GM12878 (cell line): ENCODE data around the gene AHR. TPM values are rescaled to one million over a fixed set of nuclear protein-coding genes. Genes with fewer than 3 reads are reported as not detected.
A peak's percentile ranks its signal among the peaks of the same experiment; 100 is the strongest.

Experiments used
- ATAC-seq: fragments of 200-7000 bp; cut with Tn5 transposase; 3 replicates; pipeline ENCODE4 v1.9.1; 2020; ENCODE audit warnings: mild to moderate bottlenecking, moderate library complexity
- BruUV-seq: library from RNA; stranded (reverse); fragments of 400-500 nt; replicated peaks from 2 replicates; lab custom pipeline; 2021; lab: Mats Ljungman, UMichigan
- CTCF ChIA-PET: fragments of 300-600 bp; sonication (Branson Sonifier 250); formaldehyde crosslinking; extraction: SDS; loops from one replicate; lab custom pipeline; 2021; ENCODE audit warnings: inconsistent platforms; lab: Yijun Ruan, JAX
- POLR2A ChIA-PET: fragments of 350-600 bp; formaldehyde crosslinking; extraction: SDS; loops from one replicate; lab custom pipeline; 2021; ENCODE audit warnings: inconsistent platforms; lab: Charles Lee
- RAD21 ChIA-PET: fragments of 300-600 bp; sonication (Branson Sonifier 250); formaldehyde crosslinking; loops from one replicate; lab custom pipeline; 2023; ENCODE audit warnings: antibody characterized with exemption; ENCODE audit not compliant: unreplicated experiment; lab: Charles Lee
- SMC1A ChIA-PET: fragments of 300-600 bp; sonication (Branson Sonifier 250); formaldehyde crosslinking; loops from one replicate; lab custom pipeline; 2023; ENCODE audit not compliant: unreplicated experiment, uncharacterized antibody; lab: Charles Lee
- DNase-seq: peaks from one replicate; pipeline ENCODE4 v3.0.0-alpha.2; 2011; ENCODE audit warnings: low read depth, low spot score
- FAIRE-seq: peaks from 3 replicates; lab custom pipeline; 2011; peaks lifted over from hg19 to GRCh38; lab: Jason Lieb, UNC
- H2AFZ ChIP-seq: 2 replicates; pipeline ENCODE4 v1.6.0; 2011; ENCODE audit warnings: low read depth, low read length, control low read depth; ENCODE audit not compliant: control insufficient read depth
- H3K27ac ChIP-seq: 2 replicates; pipeline ENCODE4 v1.5.1; 2011; ENCODE audit warnings: control low read depth; ENCODE audit not compliant: control insufficient read depth, insufficient read depth
- H3K27me3 ChIP-seq, 2 experiments: replicated peaks in 1 of 2; 2 replicates each; pipeline versions ENCODE4 v1.6.0 to v1.6.1; 2011; ENCODE audit warnings: low read length in 1 of 2; ENCODE audit not compliant: control insufficient read depth in 2 of 2, insufficient read depth in 2 of 2
- H3K36me3 ChIP-seq, 2 experiments: 2 replicates each; pipeline ENCODE4 v1.5.1; 2011; ENCODE audit warnings: low read length in 1 of 2; ENCODE audit not compliant: control insufficient read depth in 2 of 2, insufficient read depth in 2 of 2
- H3K4me1 ChIP-seq: 2 replicates; pipeline ENCODE4 v1.6.1; 2011; ENCODE audit warnings: mild to moderate bottlenecking, low read length, moderate library complexity, mixed read lengths; ENCODE audit not compliant: control insufficient read depth, insufficient read depth
- H3K4me2 ChIP-seq: 2 replicates; pipeline ENCODE4 v1.6.0; 2011; ENCODE audit warnings: control low read depth; ENCODE audit not compliant: control insufficient read depth, insufficient read depth
- H3K4me3 ChIP-seq: fragments of 200-600 bp; sonication (generic); 2 replicates; pipeline ENCODE4 v1.5.1; 2016
- H3K79me2 ChIP-seq: 2 replicates; pipeline ENCODE4 v1.6.0; 2011; ENCODE audit warnings: low read length; ENCODE audit not compliant: control insufficient read depth, insufficient read depth
- H3K9ac ChIP-seq: 2 replicates; pipeline ENCODE4 v1.8.0; 2011; ENCODE audit warnings: low read length, control low read depth, mixed read lengths; ENCODE audit not compliant: control insufficient read depth, insufficient read depth
- H3K9me3 ChIP-seq: replicated peaks from 3 replicates; pipeline ENCODE4 v1.5.1; 2011; ENCODE audit warnings: mild to moderate bottlenecking, low read length; ENCODE audit not compliant: control insufficient read depth, insufficient read depth
- H4K20me1 ChIP-seq: 2 replicates; pipeline ENCODE4 v1.6.0; 2011; ENCODE audit not compliant: control insufficient read depth, insufficient read depth
- BACH1 ChIP-seq: fragments of 450-650 bp; IDR thresholded peaks from 2 replicates; pipeline ENCODE4 v1.6.1; 2017; ENCODE audit warnings: mild to moderate bottlenecking, borderline replicate concordance
- CBFB ChIP-seq: IDR thresholded peaks from 2 replicates; pipeline ENCODE4 v1.6.1; 2016; ENCODE audit warnings: antibody characterized with exemption, low read depth
- ELK1 ChIP-seq: IDR thresholded peaks from 2 replicates; pipeline ENCODE4 v1.6.1; 2012; ENCODE audit warnings: low read depth, low read length, improper control_type of control experiment
- HDAC2 ChIP-seq: fragments of 200-600 bp; sonication (generic); IDR thresholded peaks from 2 replicates; pipeline ENCODE4 v1.6.1; 2017
- MEF2A ChIP-seq: IDR thresholded peaks from 2 replicates; pipeline ENCODE4 v1.6.1; 2011; ENCODE audit warnings: low read depth, mild to moderate bottlenecking, low read length, moderate library complexity; ENCODE audit not compliant: insufficient read depth
- NBN ChIP-seq: fragments of 450-650 bp; IDR thresholded peaks from 2 replicates; pipeline ENCODE4 v1.6.1; 2016
- RAD51 ChIP-seq: fragments of 450-650 bp; IDR thresholded peaks from 2 replicates; pipeline ENCODE4 v1.6.1; 2016; ENCODE audit warnings: moderate library complexity, mild to moderate bottlenecking, inconsistent platforms
- SMC3 ChIP-seq: IDR thresholded peaks from 2 replicates; pipeline ENCODE4 v1.6.1; 2011; ENCODE audit warnings: low read length, improper control_type of control experiment, borderline replicate concordance
- SPI1 ChIP-seq: IDR thresholded peaks from 2 replicates; pipeline ENCODE4 v1.6.1; 2011; ENCODE audit warnings: low read depth, mild to moderate bottlenecking, low read length, moderate library complexity, borderline replicate concordance; ENCODE audit not compliant: insufficient read depth
- YBX1 ChIP-seq: fragments of 450-650 bp; IDR thresholded peaks from 2 replicates; pipeline ENCODE4 v1.6.1; 2016; ENCODE audit warnings: antibody characterized with exemption
- ZBTB40 ChIP-seq: fragments of 450-650 bp; IDR thresholded peaks from 2 replicates; pipeline ENCODE4 v1.6.1; 2016; ENCODE audit warnings: mild to moderate bottlenecking, moderate library complexity, borderline replicate concordance
- WGBS: methylation state at CpG from one replicate; pipeline ENCODE4 v1.1.6; 2016; ENCODE audit warnings: low lambda C conversion rate; ENCODE audit not compliant: insufficient replicate concordance, insufficient coverage; ENCODE audit errors: missing lambda C conversion rate; 5-methylcytosine and 5-hydroxymethylcytosine counted together
- in situ Hi-C: fragments of 300-500 bp; cut with MboI; formaldehyde crosslinking; loops from 9 replicates; pipeline ENCODE4 v1.14.3; 2018; ENCODE audit warnings: mixed read lengths
- intact Hi-C: fragments of 100-400 bp; cut with micrococcal nuclease; formaldehyde crosslinking; loops from one replicate; pipeline ENCODE4 v1.14.2; 2022; ENCODE audit not compliant: unreplicated experiment
- polyA plus RNA-seq, 11 experiments: library from polyadenylated mRNA; depleted of rRNA in 4 of 11; unstranded in 6 of 11; stranded (reverse) in 5 of 11; fragments of >200 nt; fragmentation: Nextera tagmentation in 4 of 11; fragmentation: Illumina TruSeq in 1 of 11; extraction: Ambion mirVana in 4 of 11; extraction: Trizol in 1 of 11; gene quantifications; 1 replicate in 1 of 11; 2 replicates in 10 of 11; pipeline versions ENCODE4 v1.2.1 to v1.2.3, GENCODE V29; 2011 to 2016; ENCODE audit warnings: inconsistent platforms in 2 of 11, missing spikeins in 2 of 11, low read depth in 1 of 11
- total RNA-seq, 4 experiments: library from RNA; depleted of rRNA in 3 of 4; stranded (reverse); fragments of >200 nt in 3 of 4; fragmentation: Illumina TruSeq in 1 of 4; extraction: Trizol in 1 of 4; gene quantifications; 2 replicates each; pipeline versions ENCODE4 v1.2.1 to v1.2.3, GENCODE V29; 2013 to 2021
- TF ChIP-seq, protein P1 (sequence below), 3 experiments: IDR thresholded peaks in 2 of 3; conservative IDR thresholded peaks in 1 of 3; 2 replicates each; pipeline ENCODE4 v1.5.1; 2011; ENCODE audit warnings: low read depth in 3 of 3, low read length in 3 of 3, mild to moderate bottlenecking in 3 of 3, control low read depth in 2 of 3, moderate library complexity in 2 of 3, inconsistent platforms in 1 of 3, mixed read lengths in 1 of 3; ENCODE audit not compliant: control insufficient read depth in 2 of 3, insufficient read depth in 1 of 3; ENCODE audit errors: extremely low read depth in 1 of 3

The AHR gene
- total and polyA plus RNA-seq, 10 of the 15 experiments (the other 5 are each of a cell fraction or from before 2014, with no cell fraction given) = 1.7 to 16.9 (median 4.5) TPM

DNA sequence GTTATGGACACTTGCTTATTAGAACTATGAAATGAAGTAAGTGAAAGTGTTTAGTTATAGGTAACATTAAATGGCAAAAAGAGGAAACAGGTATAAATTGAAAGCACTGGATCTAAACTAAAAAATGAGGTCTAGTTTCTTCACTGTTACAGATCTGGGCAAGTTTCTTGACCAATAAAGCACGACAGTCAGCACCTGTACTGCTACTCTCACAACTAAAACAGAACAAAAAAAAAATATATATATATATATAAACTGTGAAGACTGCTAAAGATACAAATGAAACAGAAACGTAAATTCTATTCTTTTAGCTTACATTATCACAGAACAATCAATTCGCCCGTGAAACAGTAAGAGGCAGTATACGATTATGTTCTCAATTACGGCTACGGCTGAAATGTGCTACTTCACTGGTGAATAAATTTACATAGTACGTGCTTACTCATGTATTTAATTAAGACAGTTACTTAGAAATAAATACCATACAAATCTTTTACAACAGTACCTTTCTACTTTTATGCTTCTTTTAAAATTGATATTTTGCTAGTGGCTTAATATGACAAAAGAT, 4.2 kb downstream of the AHR start:
- peaks cover 67% of the 10 kb centered on the region for H3K79me2 ChIP-seq
- ChIA-PET POLR2A (interaction anchor here (0.6 kb wide), 1 partner anchor 101 kb away, joined by 3 read pairs; no protein-coding TSS in a partner anchor), RAD21 (interaction anchor here (0.6 to 3.1 kb wide), 49 partner anchors 9 to 483 kb away, joined by 3 to 62 read pairs (median 6); no protein-coding TSS in a partner anchor), SMC1A (interaction anchor here (0.6 to 3.1 kb wide), 52 partner anchors 9 to 1363 kb away, joined by 3 to 61 read pairs (median 5); no protein-coding TSS in a partner anchor), CTCF (interaction anchor here (0.6 to 3.1 kb wide), 58 partner anchors 8 to 694 kb away, joined by 3 to 92 read pairs (median 5); no protein-coding TSS in a partner anchor)
- intact Hi-C loops = loop anchor here (1.0 to 2.0 kb wide), 2 partner anchors 229 to 240 kb away; no protein-coding TSS in a partner anchor
- H2AFZ ChIP-seq = no peak overlapping the region
- no peak for FAIRE-seq
- peaks cover 4% of the 10 kb centered on the region for H3K4me1 ChIP-seq
- H3K36me3 ChIP-seq = no peaks in the 10 kb centered on the region
- H3K9ac ChIP-seq = no peak overlapping the region
- peak; percentile 29 for ATAC-seq
- no peak overlapping the region for H3K27ac ChIP-seq
- H3K27me3 ChIP-seq = no peaks in the 10 kb centered on the region
- 1% methylated on average over 8 of the region's 8 CpGs for WGBS
- DNase-seq = peak; percentile 40
- BruUV-seq = no TSS peak
- H3K9me3 ChIP-seq = no peaks in the 10 kb centered on the region; the same call in 2 of the 3 replicates
- H3K4me2 ChIP-seq = peak overlapping the region; percentile 50
- no peaks in the 10 kb centered on the region for H4K20me1 ChIP-seq
- in situ Hi-C loops = loop anchor here (5.0 kb wide), 1 partner anchor 340 kb away; no protein-coding TSS in a partner anchor
- H3K4me3 ChIP-seq = no peak overlapping the region
- TF ChIP-seq NBN = no peak
- TF ChIP-seq SPI1 = peak; percentile 34; the same call in 1 of the 2 replicates
- peak; percentile 20; the same call in 1 of the 2 replicates for TF ChIP-seq ZBTB40
- TF ChIP-seq RAD51 = no peak
- TF ChIP-seq, protein P1, sequence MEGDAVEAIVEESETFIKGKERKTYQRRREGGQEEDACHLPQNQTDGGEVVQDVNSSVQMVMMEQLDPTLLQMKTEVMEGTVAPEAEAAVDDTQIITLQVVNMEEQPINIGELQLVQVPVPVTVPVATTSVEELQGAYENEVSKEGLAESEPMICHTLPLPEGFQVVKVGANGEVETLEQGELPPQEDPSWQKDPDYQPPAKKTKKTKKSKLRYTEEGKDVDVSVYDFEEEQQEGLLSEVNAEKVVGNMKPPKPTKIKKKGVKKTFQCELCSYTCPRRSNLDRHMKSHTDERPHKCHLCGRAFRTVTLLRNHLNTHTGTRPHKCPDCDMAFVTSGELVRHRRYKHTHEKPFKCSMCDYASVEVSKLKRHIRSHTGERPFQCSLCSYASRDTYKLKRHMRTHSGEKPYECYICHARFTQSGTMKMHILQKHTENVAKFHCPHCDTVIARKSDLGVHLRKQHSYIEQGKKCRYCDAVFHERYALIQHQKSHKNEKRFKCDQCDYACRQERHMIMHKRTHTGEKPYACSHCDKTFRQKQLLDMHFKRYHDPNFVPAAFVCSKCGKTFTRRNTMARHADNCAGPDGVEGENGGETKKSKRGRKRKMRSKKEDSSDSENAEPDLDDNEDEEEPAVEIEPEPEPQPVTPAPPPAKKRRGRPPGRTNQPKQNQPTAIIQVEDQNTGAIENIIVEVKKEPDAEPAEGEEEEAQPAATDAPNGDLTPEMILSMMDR (IDR thresholded peaks at IDR 0.05 in 2 of 3, conservative IDR thresholded peaks at IDR 0.05 in 1 of 3; ENCODE audit: control insufficient read depth in 2 of 3, extremely low read depth in 1 of 3, insufficient read depth in 1 of 3, low read depth in 3 of 3, low read length in 3 of 3) = peak; percentile 39 to 68 (median 56); a peak in 5 of 6 replicates
- 0 out of 2 replicates have a peak, but pooled peaks have one; percentile 39 for TF ChIP-seq MEF2A
- no peak for TF ChIP-seq HDAC2
- no peak for TF ChIP-seq YBX1
- TF ChIP-seq ELK1 = no peak
- no peak for TF ChIP-seq CBFB
- peak; percentile 54; the same call in 1 of the 2 replicates for TF ChIP-seq BACH1
- TF ChIP-seq SMC3 = peak; percentile 67; the same call in 1 of the 2 replicates
